ENCODE data around the gene ATP8B4.

DNA sequence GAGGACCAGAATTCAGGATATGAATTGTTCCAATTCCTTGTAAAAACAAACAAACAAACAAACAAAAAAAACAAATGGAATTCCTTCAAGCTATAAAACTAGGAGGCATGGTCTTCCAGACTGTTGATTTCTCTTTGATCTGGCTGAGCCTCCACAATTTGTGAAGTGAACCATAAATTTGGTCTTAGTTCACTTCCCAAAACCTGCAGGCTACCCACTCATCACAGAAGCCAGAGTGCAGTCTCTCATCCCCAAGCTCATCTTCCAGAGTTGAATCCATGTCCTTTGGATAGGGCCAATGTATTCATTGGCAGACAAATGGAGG is 294.3 kb downstream of the ATP8B4 start:
- TF ChIP-seq, protein P1, sequence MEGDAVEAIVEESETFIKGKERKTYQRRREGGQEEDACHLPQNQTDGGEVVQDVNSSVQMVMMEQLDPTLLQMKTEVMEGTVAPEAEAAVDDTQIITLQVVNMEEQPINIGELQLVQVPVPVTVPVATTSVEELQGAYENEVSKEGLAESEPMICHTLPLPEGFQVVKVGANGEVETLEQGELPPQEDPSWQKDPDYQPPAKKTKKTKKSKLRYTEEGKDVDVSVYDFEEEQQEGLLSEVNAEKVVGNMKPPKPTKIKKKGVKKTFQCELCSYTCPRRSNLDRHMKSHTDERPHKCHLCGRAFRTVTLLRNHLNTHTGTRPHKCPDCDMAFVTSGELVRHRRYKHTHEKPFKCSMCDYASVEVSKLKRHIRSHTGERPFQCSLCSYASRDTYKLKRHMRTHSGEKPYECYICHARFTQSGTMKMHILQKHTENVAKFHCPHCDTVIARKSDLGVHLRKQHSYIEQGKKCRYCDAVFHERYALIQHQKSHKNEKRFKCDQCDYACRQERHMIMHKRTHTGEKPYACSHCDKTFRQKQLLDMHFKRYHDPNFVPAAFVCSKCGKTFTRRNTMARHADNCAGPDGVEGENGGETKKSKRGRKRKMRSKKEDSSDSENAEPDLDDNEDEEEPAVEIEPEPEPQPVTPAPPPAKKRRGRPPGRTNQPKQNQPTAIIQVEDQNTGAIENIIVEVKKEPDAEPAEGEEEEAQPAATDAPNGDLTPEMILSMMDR (IDR thresholded peaks at IDR 0.05; ENCODE audit: insufficient read depth, low read length, poor library complexity, severe bottlenecking): no peak
- no peak for TF ChIP-seq EZH2phosphoT487 (conservative IDR thresholded peaks at IDR 0.05; ENCODE audit: low read length)

Data from SU-DHL-6 (cell line).